GM12875 (cell line): ENCODE results near the gene BCL2L1.

Source experiments
- H3K4me3 ChIP-seq: one replicate; pipeline ENCODE4 v1.5.1; 2011; ENCODE audit warnings: low read depth, low read length, control low read depth
- TF ChIP-seq, protein P1 (sequence below): IDR thresholded peaks from 2 replicates; pipeline ENCODE4 v1.5.1; 2011; ENCODE audit warnings: low read depth, mild to moderate bottlenecking, control low read depth, inconsistent platforms, low read length, moderate library complexity, borderline replicate concordance; ENCODE audit not compliant: insufficient read depth

Gene BCL2L1

DNA sequence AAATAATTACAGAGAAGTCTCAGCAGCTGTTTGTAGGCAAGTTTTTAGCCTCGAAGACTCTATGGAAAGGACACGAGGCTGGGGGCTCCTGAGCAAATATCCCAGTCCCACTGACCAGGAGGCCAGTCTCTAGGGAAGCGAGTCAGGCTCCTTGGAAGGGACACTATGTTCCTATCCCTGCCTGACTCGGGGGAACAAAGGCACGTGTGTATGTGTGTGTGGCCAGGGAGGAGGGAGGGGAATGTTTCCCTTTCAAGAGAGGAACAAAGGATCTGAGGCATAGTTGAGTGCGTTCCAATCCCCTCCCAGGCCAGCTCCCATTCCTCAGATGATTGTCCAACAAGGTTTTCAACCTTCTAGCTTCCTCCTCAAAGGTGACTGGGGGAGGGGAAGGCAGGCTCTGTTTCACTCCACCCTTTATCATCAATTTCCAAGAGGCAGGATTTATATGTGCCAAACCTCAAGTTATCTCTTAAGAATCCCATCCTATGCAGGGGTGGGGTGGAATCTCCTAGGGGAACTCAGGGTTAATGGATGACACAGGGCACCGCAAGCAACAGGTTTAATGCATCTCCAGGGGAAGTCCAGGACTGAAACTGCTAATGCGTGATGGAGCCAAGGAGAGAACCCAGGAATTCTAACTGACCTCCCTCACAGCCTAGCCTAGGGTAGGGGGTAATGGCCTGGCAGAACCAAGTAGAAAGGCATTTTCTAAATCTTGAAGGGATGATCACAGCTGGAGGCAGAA is 9.9 kb downstream of the BCL2L1 start:
- H3K4me3 ChIP-seq = no peak overlapping the region

DNA sequence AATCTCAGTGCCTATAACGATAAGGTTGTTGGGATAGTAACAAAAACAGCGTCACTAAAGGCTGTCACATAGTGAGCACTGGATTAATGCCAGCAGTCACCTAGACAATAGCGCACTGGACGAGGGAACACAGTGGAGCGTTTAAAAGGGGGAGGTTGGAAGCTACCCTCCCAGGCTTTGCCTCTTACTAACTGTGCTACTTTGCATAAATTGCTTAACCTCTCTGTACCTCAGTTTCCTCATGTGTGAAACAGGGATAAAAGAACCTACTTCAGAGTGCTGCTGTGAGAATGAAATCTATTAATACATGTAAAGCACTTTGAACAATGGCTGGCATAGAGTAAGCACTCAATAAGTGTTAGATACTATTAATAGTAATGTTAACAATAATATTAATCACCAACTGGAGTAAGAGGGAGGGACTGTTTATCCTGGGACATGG is 10.5 kb downstream of the BCL2L1 start:
- no peak overlapping the region for H3K4me3 ChIP-seq
- TF ChIP-seq, protein P1, sequence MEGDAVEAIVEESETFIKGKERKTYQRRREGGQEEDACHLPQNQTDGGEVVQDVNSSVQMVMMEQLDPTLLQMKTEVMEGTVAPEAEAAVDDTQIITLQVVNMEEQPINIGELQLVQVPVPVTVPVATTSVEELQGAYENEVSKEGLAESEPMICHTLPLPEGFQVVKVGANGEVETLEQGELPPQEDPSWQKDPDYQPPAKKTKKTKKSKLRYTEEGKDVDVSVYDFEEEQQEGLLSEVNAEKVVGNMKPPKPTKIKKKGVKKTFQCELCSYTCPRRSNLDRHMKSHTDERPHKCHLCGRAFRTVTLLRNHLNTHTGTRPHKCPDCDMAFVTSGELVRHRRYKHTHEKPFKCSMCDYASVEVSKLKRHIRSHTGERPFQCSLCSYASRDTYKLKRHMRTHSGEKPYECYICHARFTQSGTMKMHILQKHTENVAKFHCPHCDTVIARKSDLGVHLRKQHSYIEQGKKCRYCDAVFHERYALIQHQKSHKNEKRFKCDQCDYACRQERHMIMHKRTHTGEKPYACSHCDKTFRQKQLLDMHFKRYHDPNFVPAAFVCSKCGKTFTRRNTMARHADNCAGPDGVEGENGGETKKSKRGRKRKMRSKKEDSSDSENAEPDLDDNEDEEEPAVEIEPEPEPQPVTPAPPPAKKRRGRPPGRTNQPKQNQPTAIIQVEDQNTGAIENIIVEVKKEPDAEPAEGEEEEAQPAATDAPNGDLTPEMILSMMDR = no peak

More for the DNA sequence above, 9.9 kb downstream of the BCL2L1 start:
- TF ChIP-seq, protein P1 = no peak

DNA sequence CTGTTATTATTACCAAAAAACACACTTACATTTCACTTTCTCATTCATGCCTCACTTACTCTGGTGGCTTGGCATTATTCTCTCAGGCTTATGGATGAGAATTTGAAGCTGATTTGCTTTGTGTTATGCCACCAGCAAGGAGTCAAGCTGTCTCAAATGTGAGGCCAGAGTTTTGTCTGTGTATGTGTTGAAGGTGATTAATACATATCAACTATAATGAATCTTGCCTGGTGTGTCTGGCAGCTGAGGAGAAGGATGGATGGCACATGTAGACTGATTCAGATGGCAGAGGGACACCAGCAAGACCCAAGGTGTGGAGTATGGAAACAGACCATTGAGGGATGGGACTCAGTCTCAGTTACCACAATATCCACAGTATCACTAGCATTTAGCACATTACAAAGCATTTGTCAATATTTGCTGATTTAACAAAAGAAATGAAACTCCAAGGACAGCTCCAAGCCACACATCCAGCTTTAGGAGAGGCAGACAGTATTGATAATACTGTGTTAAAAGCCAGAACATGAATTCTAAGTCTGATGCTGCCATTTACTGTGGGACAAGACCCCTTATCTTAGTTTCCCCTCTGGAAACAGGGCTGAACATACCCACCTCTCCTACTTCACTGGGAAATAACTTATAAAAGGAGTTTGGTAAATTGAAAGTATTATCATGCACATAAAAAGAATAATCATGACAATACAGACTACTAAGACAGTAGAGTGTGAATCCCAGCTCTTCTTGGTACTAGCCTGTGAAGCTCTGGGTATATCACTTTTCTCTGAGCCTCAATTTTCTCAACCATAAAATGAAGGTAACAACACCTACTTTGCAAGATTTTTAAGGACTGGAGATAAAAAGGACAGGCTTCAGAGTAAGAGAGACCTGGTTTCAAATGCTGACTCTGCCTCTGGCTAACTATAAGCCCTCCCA is 11.2 kb downstream of the BCL2L1 start:
- no peak overlapping the region for H3K4me3 ChIP-seq
- TF ChIP-seq, protein P1 = no peak

DNA sequence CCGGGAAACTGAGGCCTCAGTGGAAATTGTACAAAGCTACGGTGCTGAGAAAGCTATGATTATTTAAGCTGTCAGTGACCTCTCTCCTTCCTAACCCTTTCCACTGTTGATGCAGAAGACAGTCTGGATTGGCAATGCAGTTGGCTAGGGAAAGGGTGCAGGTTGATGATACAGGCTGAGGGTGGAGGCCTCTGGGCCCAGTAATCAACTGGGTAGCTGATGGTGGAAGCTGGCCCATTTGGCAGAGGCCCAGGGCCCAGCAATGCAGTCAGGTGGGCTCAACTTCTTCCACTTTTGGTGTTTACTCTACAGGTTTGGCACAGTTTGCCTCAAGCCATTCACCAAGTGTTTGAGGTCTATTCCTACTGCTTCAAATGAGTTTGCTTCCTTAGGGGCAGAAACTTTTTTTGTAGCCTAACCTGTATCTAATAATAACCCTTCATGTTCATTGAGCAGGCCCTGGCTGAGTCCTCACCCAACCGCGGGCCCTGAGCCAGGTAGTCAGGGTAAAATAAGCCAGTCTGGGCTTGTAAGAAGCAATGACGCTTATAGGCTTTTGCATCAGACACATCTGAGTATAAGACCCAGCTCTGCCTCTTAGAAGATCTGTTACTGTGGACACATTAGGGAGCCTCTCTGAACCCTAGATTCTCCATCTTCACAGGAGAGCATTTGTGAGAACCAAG is 12.1 kb downstream of the BCL2L1 start:
- TF ChIP-seq, protein P1 = no peak
- no peak overlapping the region for H3K4me3 ChIP-seq

DNA sequence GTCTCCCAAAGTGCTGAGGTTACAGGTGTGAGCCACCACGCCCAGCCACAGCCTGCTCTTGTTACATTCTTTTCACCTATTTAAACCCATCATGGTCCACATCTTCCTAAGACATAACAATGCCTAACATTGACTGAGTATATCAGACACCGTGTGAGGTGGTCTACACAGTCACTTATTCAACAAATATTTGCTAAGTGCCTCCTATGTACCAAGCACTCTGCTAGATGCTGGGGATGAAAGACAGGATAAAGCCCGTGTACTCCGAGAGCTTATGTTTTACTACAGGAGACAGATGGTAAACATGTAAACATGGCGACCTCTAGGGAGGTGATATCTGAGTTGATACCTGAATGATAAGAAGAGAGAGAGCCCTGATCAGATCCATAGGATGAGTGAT is 12.7 kb downstream of the BCL2L1 start:
- TF ChIP-seq, protein P1 = no peak
- no peak overlapping the region for H3K4me3 ChIP-seq

DNA sequence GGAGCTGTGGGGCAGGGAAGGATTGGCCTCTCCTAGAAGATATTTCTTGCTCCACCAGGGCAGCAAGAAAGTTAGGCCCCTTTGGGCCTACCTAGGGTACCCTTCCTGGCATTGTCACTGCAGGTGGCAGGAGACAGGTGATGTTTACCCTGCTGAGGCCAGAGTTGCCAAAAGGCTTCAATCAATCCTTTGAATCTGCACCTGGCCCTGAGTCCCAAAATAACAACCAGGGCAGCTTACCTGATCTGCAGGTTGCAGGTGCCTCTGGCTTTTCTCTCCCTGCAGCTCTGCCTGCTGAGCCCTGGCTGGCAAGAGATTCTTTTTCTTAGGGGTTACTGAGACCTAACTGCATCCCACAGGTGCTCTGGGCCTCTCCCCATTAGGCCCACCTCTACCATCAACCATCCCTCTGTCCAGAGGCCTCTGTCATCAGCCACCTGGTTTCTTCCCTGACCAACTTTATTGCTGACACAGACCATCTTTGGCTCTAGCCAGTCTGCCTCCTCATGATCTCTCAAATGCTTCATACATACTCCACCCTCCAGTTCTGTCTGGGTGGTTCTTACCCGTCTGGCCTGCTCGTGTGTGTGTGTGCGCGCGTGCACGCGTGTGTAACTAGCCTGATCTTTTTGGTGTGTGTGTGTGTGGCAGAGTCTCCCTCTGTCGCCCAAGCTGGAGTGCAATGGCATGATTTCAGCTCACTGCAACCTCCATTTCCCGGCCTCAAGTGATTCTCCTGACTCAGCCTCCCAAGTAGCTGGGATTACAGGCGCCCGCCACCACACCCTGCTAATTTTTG is 13.7 kb downstream of the BCL2L1 start:
- TF ChIP-seq, protein P1 = no peak
- H3K4me3 ChIP-seq = no peak overlapping the region
